MM.1S (cell line): ENCODE measurements around the gene BID.

Experiments
- DNase-seq: peaks from one replicate; pipeline ENCODE4 v3.0.0-alpha.2; 2015
- H2AFZ ChIP-seq: fragments of 300-600 bp; sonication (generic); 2 replicates; pipeline ENCODE4 v1.6.0; 2016; ENCODE audit warnings: antibody characterized with exemption, low read length
- H3F3A ChIP-seq: fragments of 300-600 bp; sonication (generic); 2 replicates; pipeline ENCODE4 v1.6.1; 2016; ENCODE audit warnings: mild to moderate bottlenecking, antibody characterized with exemption, low read length, moderate library complexity, mixed read lengths; ENCODE audit not compliant: insufficient read depth
- H3K27ac ChIP-seq: fragments of 300-600 bp; sonication (generic); 2 replicates; pipeline ENCODE4 v1.5.1; 2016; ENCODE audit warnings: mild to moderate bottlenecking, low read length
- H3K27me3 ChIP-seq: fragments of 300-600 bp; sonication (generic); replicated peaks from 2 replicates; pipeline ENCODE4 v1.6.0; 2016; ENCODE audit warnings: low read length; ENCODE audit not compliant: insufficient read depth
- H3K36me3 ChIP-seq: fragments of 300-600 bp; sonication (generic); replicated peaks from 2 replicates; pipeline ENCODE4 v1.6.1; 2016; ENCODE audit warnings: mild to moderate bottlenecking, low read length, mixed read lengths; ENCODE audit not compliant: insufficient read depth
- H3K4me1 ChIP-seq: fragments of 300-600 bp; sonication (generic); 2 replicates; pipeline ENCODE4 v1.6.1; 2016; ENCODE audit warnings: low read length, mixed read lengths
- H3K4me2 ChIP-seq: fragments of 300-600 bp; sonication (generic); 2 replicates; pipeline ENCODE4 v1.6.0; 2016; ENCODE audit warnings: low read depth, low read length
- H3K4me3 ChIP-seq: fragments of 300-600 bp; sonication (generic); 2 replicates; pipeline ENCODE4 v1.5.1; 2016; ENCODE audit warnings: low read length, mixed read lengths
- H3K79me2 ChIP-seq: fragments of 300-600 bp; sonication (generic); 2 replicates; pipeline ENCODE4 v1.6.1; 2016; ENCODE audit warnings: mixed run types, low read length, mixed read lengths
- H3K9ac ChIP-seq: fragments of 300-600 bp; sonication (generic); 2 replicates; pipeline ENCODE4 v1.6.1; 2016; ENCODE audit warnings: low read length, mixed read lengths
- H3K9me2 ChIP-seq: fragments of 300-600 bp; sonication (generic); replicated peaks from 2 replicates; pipeline ENCODE4 v1.6.1; 2016; ENCODE audit warnings: mild to moderate bottlenecking, low read length, mixed read lengths; ENCODE audit not compliant: insufficient read depth
- H3K9me3 ChIP-seq: fragments of 300-600 bp; sonication (generic); replicated peaks from 2 replicates; pipeline ENCODE4 v1.6.1; 2016; ENCODE audit warnings: mild to moderate bottlenecking, low read length, mixed read lengths; ENCODE audit not compliant: insufficient read depth
- H4K20me1 ChIP-seq: fragments of 300-600 bp; sonication (generic); 2 replicates; pipeline ENCODE4 v1.6.1; 2016; ENCODE audit warnings: mild to moderate bottlenecking, low read length, moderate library complexity, mixed read lengths; ENCODE audit not compliant: insufficient read depth
- EZH2 ChIP-seq: fragments of 300-600 bp; sonication (generic); optimal IDR thresholded peaks from 2 replicates; pipeline ENCODE3; 2017; ENCODE audit warnings: low read depth, mild to moderate bottlenecking, antibody characterized with exemption, low read length, mixed read lengths
- EZH2phosphoT487 ChIP-seq: fragments of 300-600 bp; sonication (generic); IDR thresholded peaks from 2 replicates; pipeline ENCODE4 v1.6.1; 2018; ENCODE audit warnings: antibody characterized with exemption, low read length
- TF ChIP-seq, protein P1 (sequence below): fragments of 300-600 bp; sonication (generic); IDR thresholded peaks from 2 replicates; pipeline ENCODE4 v1.5.1; 2016; ENCODE audit warnings: antibody characterized with exemption, low read length, mixed read lengths

The BID gene

DNA sequence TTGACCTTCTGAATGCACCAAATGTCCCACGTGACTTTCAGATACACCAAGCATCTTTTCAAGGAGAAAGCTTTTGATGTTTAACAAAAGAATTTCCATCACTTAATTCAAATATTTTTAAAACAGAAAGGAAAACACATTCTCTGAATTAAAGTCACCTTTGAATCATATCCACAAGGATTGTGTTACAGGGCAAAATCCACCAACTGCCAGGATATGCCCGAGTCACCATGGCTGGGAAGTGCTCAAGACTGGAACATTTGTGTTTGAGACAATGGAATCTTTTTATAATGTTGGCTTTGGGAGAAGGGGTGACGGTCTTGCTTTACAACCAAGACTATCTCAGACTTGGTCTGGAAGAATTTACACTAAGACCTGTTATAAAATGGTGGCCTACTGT is 40.8 kb downstream of the BID start:
- Histone ChIP-seq H3K4me3 (no peak overlapping the region), H3K27ac (no peak overlapping the region), H2AFZ (no peak overlapping the region), H3K36me3 (no peaks in the 10 kb centered on the region; the same call in 1 of the 2 replicates), H3K4me2 (no peak overlapping the region), H3K9me2 (no peaks in the 10 kb centered on the region), H4K20me1 (no peaks in the 10 kb centered on the region), H3K79me2 (no peaks in the 10 kb centered on the region), H3F3A (no peaks in the 10 kb centered on the region), H3K9ac (no peak overlapping the region), H3K27me3 (no peaks in the 10 kb centered on the region), H3K9me3 (no peaks in the 10 kb centered on the region), H3K4me1 (no peaks in the 10 kb centered on the region)
- no peak for TF ChIP-seq EZH2phosphoT487
- no peak for TF ChIP-seq EZH2
- TF ChIP-seq, protein P1, sequence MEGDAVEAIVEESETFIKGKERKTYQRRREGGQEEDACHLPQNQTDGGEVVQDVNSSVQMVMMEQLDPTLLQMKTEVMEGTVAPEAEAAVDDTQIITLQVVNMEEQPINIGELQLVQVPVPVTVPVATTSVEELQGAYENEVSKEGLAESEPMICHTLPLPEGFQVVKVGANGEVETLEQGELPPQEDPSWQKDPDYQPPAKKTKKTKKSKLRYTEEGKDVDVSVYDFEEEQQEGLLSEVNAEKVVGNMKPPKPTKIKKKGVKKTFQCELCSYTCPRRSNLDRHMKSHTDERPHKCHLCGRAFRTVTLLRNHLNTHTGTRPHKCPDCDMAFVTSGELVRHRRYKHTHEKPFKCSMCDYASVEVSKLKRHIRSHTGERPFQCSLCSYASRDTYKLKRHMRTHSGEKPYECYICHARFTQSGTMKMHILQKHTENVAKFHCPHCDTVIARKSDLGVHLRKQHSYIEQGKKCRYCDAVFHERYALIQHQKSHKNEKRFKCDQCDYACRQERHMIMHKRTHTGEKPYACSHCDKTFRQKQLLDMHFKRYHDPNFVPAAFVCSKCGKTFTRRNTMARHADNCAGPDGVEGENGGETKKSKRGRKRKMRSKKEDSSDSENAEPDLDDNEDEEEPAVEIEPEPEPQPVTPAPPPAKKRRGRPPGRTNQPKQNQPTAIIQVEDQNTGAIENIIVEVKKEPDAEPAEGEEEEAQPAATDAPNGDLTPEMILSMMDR: no peak
- no peak for DNase-seq

DNA sequence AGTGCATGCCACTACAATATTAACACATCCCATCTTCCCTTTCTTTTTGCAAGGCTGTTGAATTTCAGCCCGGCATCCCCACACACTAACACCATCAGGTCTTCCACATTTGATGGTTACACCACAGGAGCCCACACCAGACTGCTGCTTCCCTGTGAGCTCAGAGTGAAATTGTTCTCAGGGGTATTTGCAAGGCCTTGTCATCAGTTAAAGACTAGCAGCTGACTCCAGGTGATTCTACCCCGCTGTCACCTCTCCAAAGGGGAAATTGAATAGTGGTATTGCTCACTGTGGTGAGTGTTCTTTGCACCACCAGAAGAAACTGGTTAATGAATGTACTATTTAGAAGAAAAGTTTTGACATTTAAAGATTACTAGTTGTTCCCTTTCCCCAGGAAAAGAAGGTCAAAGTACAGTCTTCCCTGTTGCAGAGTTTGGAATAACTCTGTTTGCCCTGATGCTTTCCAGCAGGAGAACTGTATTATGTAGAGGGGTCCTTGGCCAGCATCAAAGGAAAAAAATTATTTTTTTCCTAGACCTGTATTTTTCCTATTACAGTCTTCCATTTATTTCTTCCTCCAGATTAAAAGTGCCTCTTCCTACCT is 41.9 kb downstream of the BID start:
- H4K20me1 ChIP-seq: no peaks in the 10 kb centered on the region
- no peak overlapping the region for H3K27ac ChIP-seq
- H3K4me3 ChIP-seq: no peak overlapping the region
- H3K27me3 ChIP-seq: no peaks in the 10 kb centered on the region
- H3K9me2 ChIP-seq: no peaks in the 10 kb centered on the region
- H2AFZ ChIP-seq: no peak overlapping the region
- no peak for DNase-seq
- H3K9me3 ChIP-seq: no peaks in the 10 kb centered on the region
- H3K79me2 ChIP-seq: no peaks in the 10 kb centered on the region
- no peaks in the 10 kb centered on the region; the same call in 1 of the 2 replicates for H3K36me3 ChIP-seq
- TF ChIP-seq, protein P1: no peak
- TF ChIP-seq EZH2 (no peak), EZH2phosphoT487 (no peak)
- no peaks in the 10 kb centered on the region for H3K4me1 ChIP-seq
- no peaks in the 10 kb centered on the region for H3F3A ChIP-seq
- H3K4me2 ChIP-seq: no peak overlapping the region
- no peak overlapping the region for H3K9ac ChIP-seq

DNA sequence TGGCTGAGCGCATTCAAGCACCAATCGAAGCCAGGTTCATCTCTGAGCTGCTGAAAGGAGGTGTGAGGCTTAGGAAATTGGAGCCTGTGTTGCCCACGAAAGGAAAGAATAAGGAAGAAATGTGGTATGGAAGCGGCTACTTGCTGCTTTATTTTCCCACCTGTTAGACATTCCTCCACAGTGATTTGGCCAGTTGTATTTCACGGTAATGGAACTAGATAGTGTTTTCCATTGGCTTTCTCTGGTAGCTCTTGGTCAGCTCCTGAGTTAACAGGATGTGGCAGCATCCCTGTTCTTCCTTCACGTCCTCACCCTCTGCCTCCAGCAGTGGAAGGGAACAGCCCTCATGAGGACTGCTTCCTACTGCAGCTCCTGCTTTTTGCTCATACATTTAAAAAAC is 44.7 kb downstream of the BID start:
- Histone ChIP-seq H4K20me1 (0 out of 2 replicates have a peak, but pooled peaks cover 4% of the 10 kb centered on the region), H3K9ac (no peak overlapping the region), H3K9me2 (no peaks in the 10 kb centered on the region), H3K4me1 (no peaks in the 10 kb centered on the region), H3K4me2 (no peak overlapping the region), H3K27me3 (no peaks in the 10 kb centered on the region), H3K79me2 (no peaks in the 10 kb centered on the region), H3F3A (no peaks in the 10 kb centered on the region), H3K36me3 (no peaks in the 10 kb centered on the region), H3K4me3 (no peak overlapping the region), H3K9me3 (no peaks in the 10 kb centered on the region), H3K27ac (no peak overlapping the region), H2AFZ (no peak overlapping the region)
- TF ChIP-seq EZH2phosphoT487 (no peak), EZH2 (no peak)
- TF ChIP-seq, protein P1: no peak
- DNase-seq: no peak
